Natural killer cell (primary cell): ENCODE data around the gene PREP. TPM values are rescaled to one million over a fixed set of nuclear protein-coding genes. Genes with fewer than 3 reads are reported as not detected.
A peak's percentile ranks its signal among the peaks of the same experiment; 100 is the strongest.

Source experiments
- ATAC-seq, 3 donors: fragments of 150-1000 bp in 2 of 3; fragments of 200-7000 bp in 1 of 3; cut with Tn5 transposase; 1 replicate in 1 of 3; 2 replicates in 2 of 3; pipeline ENCODE4 v1.10.0; 2021; ENCODE audit warnings: mild to moderate bottlenecking in 2 of 3, moderate library complexity in 2 of 3
- DNase-seq, 2 donors: peaks; one replicate each; pipeline versions ENCODE4 v3.0.0 to v3.0.0-alpha.2; 2013 to 2021; ENCODE audit warnings: mixed read lengths in 1 of 2
- H3K27ac ChIP-seq: one replicate; pipeline ENCODE4 v1.5.1; 2013; ENCODE audit warnings: mild to moderate bottlenecking, low read length
- H3K27me3 ChIP-seq: one replicate; pipeline ENCODE4 v1.6.1; 2013; ENCODE audit warnings: low read length; ENCODE audit not compliant: control insufficient read depth, insufficient read depth
- H3K36me3 ChIP-seq: one replicate; pipeline ENCODE4 v1.6.1; 2013; ENCODE audit warnings: low read length; ENCODE audit not compliant: control insufficient read depth, insufficient read depth
- H3K4me1 ChIP-seq: one replicate; pipeline ENCODE4 v1.6.1; 2013; ENCODE audit warnings: low read length; ENCODE audit not compliant: control insufficient read depth, insufficient read depth
- H3K4me3 ChIP-seq: one replicate; pipeline ENCODE4 v1.5.1; 2013; ENCODE audit warnings: low read length
- H3K9me3 ChIP-seq: one replicate; pipeline ENCODE4 v1.6.1; 2013; ENCODE audit warnings: low read length; ENCODE audit not compliant: control insufficient read depth, insufficient read depth
- H3K27ac Mint-ChIP-seq, 2 donors: one replicate each; pipeline ENCODE4 v1.8.0; 2022; ENCODE audit warnings: mild to moderate bottlenecking in 2 of 2, mixed read lengths in 2 of 2, moderate library complexity in 1 of 2
- H3K27me3 Mint-ChIP-seq, 2 donors: one replicate each; pipeline ENCODE4 v1.8.0; 2022; ENCODE audit warnings: low read depth in 2 of 2, mixed read lengths in 2 of 2
- H3K36me3 Mint-ChIP-seq: one replicate; pipeline ENCODE4 v1.8.0; 2022; ENCODE audit warnings: mixed read lengths
- H3K4me1 Mint-ChIP-seq, 2 donors: one replicate each; pipeline ENCODE4 v1.8.0; 2022; ENCODE audit warnings: mixed read lengths in 2 of 2
- H3K4me3 Mint-ChIP-seq: one replicate; pipeline ENCODE4 v1.8.0; 2022; ENCODE audit warnings: mild to moderate bottlenecking, moderate library complexity, mixed read lengths
- H3K9me3 Mint-ChIP-seq, 2 donors: one replicate each; pipeline ENCODE4 v1.8.0; 2022; ENCODE audit warnings: mixed read lengths in 2 of 2
- CTCF ChIP-seq: fragments of 200-600 bp; IDR thresholded peaks from one replicate; pipeline ENCODE4 v1.8.0; 2022; ENCODE audit warnings: antibody characterized with exemption
- WGBS: methylation state at CpG from one replicate; pipeline ENCODE4 v1.1.7; 2013; ENCODE audit warnings: missing lambda C conversion rate; ENCODE audit not compliant: insufficient coverage; 5-methylcytosine and 5-hydroxymethylcytosine counted together
- intact Hi-C: fragments of 100-400 bp; cut with micrococcal nuclease; formaldehyde crosslinking; loops from one replicate; pipeline ENCODE4 v1.14.2; 2022
- total RNA-seq, 4 donors: library from RNA; stranded (reverse); fragments of 120-200 nt in 1 of 4; gene quantifications; one replicate each; pipeline versions ENCODE4 v1.2.3 to v1.2.4, GENCODE V29; 2013 to 2022

Gene PREP
- total RNA-seq: 10 to 100 TPM; 30.0 to 42.9 (median 37.1) TPM
- 35.3 TPM for total RNA-seq (2013)

DNA sequence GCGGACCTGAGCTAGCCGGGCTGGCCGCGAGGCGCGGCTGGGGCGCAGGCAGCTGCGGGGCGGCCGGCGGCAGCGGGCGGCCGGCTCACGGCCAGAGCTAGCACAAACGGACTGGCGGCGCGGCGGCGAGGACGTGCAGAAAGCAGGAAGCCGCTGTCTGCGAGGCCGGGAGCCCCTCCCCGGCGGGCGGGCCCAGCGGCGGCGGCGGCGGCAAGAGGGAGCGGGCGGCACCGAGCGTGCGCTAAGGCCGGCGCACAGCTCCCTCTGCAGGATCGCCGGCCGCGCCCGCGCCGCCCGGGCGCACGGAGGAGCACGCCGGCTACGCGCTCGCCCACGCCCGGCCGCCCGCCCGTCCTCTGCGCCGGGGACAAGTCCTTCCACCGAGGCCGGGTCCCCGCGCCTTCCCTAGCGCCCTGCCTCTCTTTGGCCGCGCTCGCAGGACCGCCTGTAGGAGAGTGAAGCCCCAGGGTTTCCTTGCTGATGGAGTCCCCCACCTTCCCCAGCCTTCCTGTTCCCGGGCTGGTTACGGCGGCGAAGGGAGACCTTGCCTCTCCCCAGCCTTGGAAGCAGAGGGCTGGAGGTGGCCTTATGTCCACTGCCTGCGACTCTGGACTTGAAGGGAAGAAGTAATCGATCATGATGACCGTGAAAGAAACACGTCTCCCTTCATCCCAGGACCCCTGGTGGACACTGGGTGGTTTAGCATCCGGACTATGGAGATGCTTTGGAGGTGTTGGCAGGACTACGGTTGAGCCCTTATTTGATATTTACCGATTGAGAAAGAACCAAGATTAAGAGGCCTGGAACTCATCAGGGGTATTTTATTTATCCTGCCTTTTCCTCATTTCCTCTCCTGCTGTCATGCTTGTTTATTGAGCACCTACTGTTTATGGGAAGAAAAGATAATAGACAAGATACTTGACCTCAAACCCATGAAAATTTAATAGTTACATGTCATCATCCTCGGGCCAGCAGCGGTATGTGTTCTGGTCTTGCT is at the start of gene PREP:
Gene PREP, minus strand, starts transcription at position 144 of the 997 bp plus-strand sequence. CDS start 191 bp downstream, outside the sequence.
- H3K4me3 Mint-ChIP-seq: peak within 1 kb of the TSS; percentile 94
- no peaks in the 10 kb centered on the region for H3K9me3 Mint-ChIP-seq
- WGBS: under 1% methylated on average over 82 of the region's 84 CpGs
- intact Hi-C loops: loop anchor here (1.0 to 5.0 kb wide), 2 partner anchors 86 to 316 kb away; no protein-coding TSS in a partner anchor
- H3K27me3 Mint-ChIP-seq: peaks cover 0 to 5% of the 10 kb centered on the region in 2 donors
- peak; percentile 92 to 96 (median 93) for ATAC-seq
- peak; percentile 79 for TF ChIP-seq CTCF
- Histone ChIP-seq H3K4me1 (peaks cover 29% of the 10 kb centered on the region), H3K27ac (peak within 1 kb of the TSS; percentile 51), H3K36me3 (no peaks in the 10 kb centered on the region), H3K9me3 (no peaks in the 10 kb centered on the region), H3K4me3 (peak within 1 kb of the TSS; percentile 95), H3K27me3 (peaks cover 2% of the 10 kb centered on the region)
- peaks cover 44 to 53% of the 10 kb centered on the region in 2 donors for H3K4me1 Mint-ChIP-seq
- peak; percentile 80 to 88 for DNase-seq
- H3K27ac Mint-ChIP-seq: peak within 1 kb of the TSS; percentile 69 to 83
- no peaks in the 10 kb centered on the region for H3K36me3 Mint-ChIP-seq

- WGBS: 97% methylated on average over 2 of the region's 2 CpGs
- H3K9me3 Mint-ChIP-seq: no peaks in the 10 kb centered on the region
- Histone ChIP-seq H3K4me1 (peaks cover 16% of the 10 kb centered on the region), H3K4me3 (no peak overlapping the region), H3K9me3 (no peaks in the 10 kb centered on the region), H3K27me3 (no peaks in the 10 kb centered on the region), H3K36me3 (no peaks in the 10 kb centered on the region), H3K27ac (peak overlapping the region; percentile 84)
- intact Hi-C loops: loop anchor here (10.0 kb wide), 2 partner anchors 192 to 282 kb away; no protein-coding TSS in a partner anchor
- no peaks in the 10 kb centered on the region for H3K36me3 Mint-ChIP-seq
- DNase-seq (peak in 1 of 2 donors; percentile 9), ATAC-seq (no peak)
- peaks cover 0 to 6% of the 10 kb centered on the region in 2 donors for H3K27me3 Mint-ChIP-seq
- H3K4me1 Mint-ChIP-seq: peaks cover 30 to 39% of the 10 kb centered on the region in 2 donors
- no peak overlapping the region for H3K4me3 Mint-ChIP-seq
- TF ChIP-seq CTCF: no peak
- H3K27ac Mint-ChIP-seq: peak overlapping the region; percentile 86 to 91
Measured at GRCh38 chr6:105452376-105452775, 49.5 kb upstream of the PREP start.

GRCh38 chr6:105449756-105450390 is 47.0 kb upstream of the PREP start:
- no peaks in the 10 kb centered on the region for H3K36me3 ChIP-seq
- 90% methylated on average over 2 of the region's 2 CpGs for WGBS
- Mint-ChIP-seq H3K27me3 (peaks cover 0 to 3% of the 10 kb centered on the region in 2 donors), H3K36me3 (no peaks in the 10 kb centered on the region), H3K27ac (no peak overlapping the region), H3K9me3 (no peaks in the 10 kb centered on the region), H3K4me3 (no peak overlapping the region), H3K4me1 (peaks cover 28 to 37% of the 10 kb centered on the region in 2 donors)
- no peak for TF ChIP-seq CTCF
- no peaks in the 10 kb centered on the region for H3K9me3 ChIP-seq
- intact Hi-C loops: loop anchor here (10.0 kb wide), 2 partner anchors 195 to 285 kb away; no protein-coding TSS in a partner anchor
- ATAC-seq (no peak), DNase-seq (no peak)
- no peak overlapping the region for H3K4me3 ChIP-seq
- H3K27ac ChIP-seq: no peak overlapping the region
- peaks cover 9% of the 10 kb centered on the region for H3K4me1 ChIP-seq
- H3K27me3 ChIP-seq: no peaks in the 10 kb centered on the region
